ENCODE results near the gene DUS4L.

DNA sequence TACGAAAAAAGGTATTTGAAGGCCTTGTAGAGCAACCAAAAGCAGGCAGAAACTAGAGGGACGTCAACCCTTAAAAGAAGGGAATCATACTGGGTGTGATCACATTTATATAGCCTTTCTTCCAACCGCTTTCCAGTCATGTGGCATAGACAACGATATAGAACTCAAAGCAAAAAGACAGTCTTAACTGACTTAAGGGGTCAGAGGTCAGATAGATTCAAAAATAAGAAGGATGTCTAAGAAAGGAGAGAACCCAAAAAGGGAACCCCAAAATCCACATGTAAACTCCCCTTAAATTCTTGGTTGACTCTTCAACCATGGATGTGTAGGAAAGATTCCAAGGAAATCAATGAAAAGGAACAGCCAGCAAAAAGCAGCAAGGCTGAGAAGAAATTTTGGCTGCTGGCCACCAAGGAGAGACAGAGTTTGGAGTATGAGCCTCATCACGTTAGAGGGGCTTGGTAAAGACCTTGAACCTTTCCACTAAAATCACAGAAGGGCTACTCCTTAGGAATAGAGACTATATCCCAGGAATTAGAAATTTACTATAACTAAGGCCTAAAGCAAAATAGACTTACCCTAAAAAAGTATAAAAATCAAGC lies 24.9 kb downstream of the DUS4L start:
- TF ChIP-seq ZNF391 (tag by site-specific recombination; IDR thresholded peaks at IDR 0.05; ENCODE audit: borderline replicate concordance, low read depth) (no peak), ZNF10 (tag by site-specific recombination; IDR thresholded peaks at IDR 0.05) (no peak), ZNF529 (tag by site-specific recombination; IDR thresholded peaks at IDR 0.05; ENCODE audit: insufficient replicate concordance) (no peak)
